ENCODE results near the gene CNTNAP1.
"Not testable (repeated sequence)": the region's sequence is repeated elsewhere in the genome, so short reads cannot be mapped to it uniquely, and the experiment has no call there.

Gene CNTNAP1

DNA sequence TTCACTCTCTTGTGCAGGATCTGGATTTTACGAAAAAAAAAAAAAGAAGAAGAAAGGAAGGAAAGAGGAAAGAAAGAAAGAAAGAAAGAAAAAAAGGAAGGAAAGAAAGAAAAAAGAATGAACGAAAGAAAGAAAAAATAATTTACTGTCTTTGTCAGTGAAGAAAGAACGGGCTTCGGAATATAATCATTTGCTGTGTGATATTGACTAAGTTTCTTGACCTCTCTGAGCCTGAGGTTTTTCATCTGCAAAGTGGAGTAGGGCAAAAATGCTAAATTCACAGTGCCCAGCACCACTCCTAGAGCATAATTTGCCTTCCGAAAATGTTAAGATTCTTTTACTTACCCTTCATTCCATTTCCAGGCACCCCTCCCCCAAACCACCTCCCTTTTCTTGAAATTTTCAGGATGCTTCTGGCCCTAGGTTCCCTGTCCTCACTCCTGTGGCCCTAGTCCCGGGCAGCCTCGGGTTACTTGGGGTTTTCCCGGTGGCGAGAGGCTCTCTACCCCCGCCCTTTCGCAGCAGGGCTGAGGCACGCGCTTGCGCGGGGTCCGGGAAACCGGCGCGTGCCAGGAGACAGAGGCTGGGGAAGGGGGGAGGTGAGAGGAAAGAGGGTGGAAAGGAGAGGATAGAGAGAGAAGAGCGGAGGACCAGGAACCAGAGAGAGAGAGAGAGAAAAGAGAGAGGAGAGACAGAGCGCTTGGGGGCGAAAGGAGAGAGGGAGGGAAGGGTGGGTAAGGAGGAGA is at the start of gene CNTNAP1:
Gene CNTNAP1, plus strand, starts transcription at position 556 of the 746 bp plus-strand sequence. CDS start 299 bp downstream, outside the sequence.
- peak; percentile 51 to 56 for DNase-seq (ENCODE audit: low read depth in 2 of 2)

DNA sequence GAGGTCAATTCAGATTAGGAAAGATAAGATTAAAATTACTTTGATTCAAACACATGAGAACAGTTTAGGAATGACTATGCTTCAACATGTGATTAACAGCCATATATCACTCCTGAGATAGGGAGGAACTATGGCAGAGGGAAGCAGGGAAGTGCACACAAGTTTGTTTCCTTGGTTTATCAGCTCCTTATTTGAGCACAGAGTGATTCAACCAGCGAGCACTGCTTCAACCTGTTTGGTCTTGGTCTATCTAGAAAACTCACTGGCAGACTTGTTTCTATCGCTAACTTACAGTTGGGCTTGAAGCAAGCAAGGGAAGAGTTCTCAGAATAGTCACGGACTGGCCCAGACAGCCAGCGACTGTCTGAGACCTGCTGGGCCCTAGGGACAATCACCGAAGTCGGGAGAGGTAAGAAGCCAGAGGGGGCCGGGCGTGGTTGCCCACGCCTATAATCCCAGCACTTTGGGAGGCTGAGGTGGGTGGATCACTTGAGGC is 49.3 kb upstream of the CNTNAP1 start:
- no peak for DNase-seq (ENCODE audit: low read depth in 2 of 2)

DNA sequence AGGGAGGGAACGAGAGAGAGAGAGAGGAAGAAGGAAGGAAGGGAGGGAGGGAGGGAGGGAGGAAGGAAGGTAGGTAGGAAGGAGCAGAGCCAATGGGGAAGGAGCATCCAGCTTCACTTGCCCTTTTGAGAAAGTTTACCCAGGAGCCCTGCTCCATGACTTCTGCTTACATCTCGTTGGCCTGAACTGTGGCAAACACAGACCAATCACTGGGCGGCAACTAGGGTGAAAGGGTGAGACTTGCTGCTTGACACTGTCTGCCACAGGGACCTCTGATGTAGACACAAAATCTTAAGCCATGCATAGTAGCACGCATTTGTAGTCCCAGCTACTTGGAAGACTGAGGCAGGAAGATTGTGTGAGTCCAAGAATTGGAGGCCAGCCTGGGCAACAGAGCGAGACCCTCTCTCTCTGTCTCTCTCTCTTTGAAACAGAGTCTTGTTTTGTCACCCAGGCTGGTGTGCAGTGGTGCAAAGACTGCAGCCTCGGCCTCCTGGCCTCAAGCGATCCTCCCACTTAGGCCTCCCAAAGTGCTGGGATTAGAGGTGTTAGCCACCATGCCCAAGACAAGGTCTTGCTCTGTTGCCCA is 42.7 kb upstream of the CNTNAP1 start:
- no peak for DNase-seq (ENCODE audit: low read depth in 2 of 2)

- no peak for DNase-seq (ENCODE audit: low read depth in 2 of 2)
Measured at GRCh38 chr17:42640121-42640520, 42.2 kb upstream of the CNTNAP1 start.

GRCh38 chr17:42642336-42642735 is 40.0 kb upstream of the CNTNAP1 start:
- no peak for DNase-seq (ENCODE audit: low read depth in 2 of 2)

DNA sequence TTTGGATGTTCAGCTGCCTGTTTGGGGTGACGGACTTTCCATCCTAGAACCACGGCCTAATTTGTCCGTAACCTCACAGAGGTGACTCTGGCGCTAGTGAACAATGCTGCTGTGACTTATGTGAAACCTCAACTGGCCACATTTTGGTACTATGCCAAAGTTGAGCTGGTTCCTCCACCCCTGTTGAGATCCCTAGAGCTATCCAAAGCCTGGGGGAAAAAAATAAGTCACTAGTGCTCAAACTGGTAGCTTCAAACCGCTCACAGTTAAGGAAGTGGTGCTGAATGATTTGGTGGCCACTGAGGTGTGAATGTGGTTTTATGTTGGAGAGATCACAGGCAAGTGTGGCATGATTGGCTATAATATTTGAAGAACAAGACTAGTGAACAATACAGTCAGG is 34.6 kb upstream of the CNTNAP1 start:
- DNase-seq (ENCODE audit: low read depth in 2 of 2): no peak

- no peak for DNase-seq (ENCODE audit: low read depth in 2 of 2)
Measured at GRCh38 chr17:42651392-42651791, 30.9 kb upstream of the CNTNAP1 start.

DNA sequence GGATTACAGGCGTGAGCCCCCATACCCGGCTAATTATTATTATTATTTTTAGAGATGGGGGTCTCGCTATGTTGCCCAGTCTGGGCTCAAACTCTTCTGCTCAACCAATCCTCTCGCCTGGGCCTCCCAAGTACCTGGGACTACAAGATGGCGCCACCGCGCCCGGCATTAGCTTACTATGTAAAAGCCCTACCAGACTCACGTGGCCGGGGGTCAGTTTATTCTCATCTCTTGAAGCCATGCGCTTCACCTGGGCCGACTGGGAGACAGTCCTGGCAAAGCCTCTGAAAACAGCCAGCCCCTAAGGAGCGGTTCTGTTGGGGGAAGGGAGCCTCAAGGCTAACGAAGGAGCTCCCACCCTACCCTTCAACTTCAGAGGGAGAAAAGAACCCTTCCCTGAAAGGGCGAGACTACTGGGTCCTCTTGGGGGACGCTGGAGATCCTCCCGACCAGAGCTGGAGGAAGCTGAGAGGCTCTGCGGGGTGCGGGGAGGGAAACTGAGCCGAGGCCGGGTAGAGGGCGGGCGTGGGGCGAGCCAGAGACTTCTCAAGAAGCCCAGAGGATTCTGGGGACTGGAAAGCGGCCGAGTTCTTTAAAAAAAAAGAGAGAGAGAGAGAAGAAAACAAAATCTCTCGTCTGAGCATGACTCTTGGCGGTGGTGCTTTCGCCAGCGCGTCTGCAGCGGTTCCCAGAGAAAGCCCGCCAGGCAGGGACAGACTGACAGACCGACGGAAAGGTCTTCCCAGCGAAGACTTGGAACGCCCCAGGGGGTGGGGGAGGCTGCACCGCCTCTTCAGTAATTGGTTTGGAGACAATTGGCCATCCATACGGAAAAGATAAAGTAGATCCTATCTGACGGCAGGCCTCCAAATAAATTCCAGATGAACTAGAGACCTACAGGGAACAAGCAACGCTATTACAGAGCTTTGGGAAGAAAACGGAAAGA is 28.9 kb upstream of the CNTNAP1 start:
- DNase-seq (ENCODE audit: low read depth in 2 of 2): peak; percentile 74 to 80

- DNase-seq (ENCODE audit: low read depth in 2 of 2): no peak
Measured at GRCh38 chr17:42655528-42655927, 26.8 kb upstream of the CNTNAP1 start.

DNA sequence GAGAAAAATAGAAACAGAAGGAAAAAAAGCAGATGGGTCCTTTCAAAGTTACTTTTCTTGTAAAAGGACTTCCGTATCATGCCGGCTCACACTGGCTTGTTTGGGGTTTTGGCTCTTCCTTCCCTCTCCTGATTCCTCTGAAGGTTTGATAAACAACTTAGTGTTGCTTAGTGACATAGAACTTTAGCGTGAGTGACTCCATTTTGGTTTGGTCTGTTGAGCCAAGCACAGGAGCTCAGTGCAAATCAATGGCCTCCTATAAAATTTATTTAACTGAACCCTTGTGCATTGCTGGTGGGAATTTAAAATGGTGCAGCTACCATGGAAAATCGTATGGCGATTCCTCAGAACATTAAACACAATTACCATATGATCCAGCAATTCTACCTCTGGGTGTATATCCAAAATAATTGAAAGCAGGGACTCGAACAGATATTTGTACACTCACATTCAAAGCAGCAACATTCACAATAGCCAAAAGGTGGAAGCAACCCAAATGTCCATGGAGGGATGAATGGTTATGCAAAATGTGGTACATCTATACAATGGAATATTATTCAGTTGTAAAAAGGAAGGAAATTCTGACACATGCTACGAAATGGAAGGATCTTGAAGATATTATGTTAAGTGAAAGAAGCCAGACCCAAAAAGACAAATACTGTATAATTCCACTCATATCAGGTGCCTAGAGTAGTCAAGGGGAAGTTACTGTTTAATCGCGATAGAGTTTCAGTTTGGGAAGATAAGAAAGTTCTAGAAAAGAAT is 24.3 kb upstream of the CNTNAP1 start:
- DNase-seq (ENCODE audit: low read depth in 2 of 2): no peak

GRCh38 chr17:42659079-42659931 is 23.0 kb upstream of the CNTNAP1 start, which contains the start of gene TUBG2:
Gene TUBG2 (plus strand): TSS chr17:42659284. CDS start chr17:42659504, 220 bp downstream.
- DNase-seq (ENCODE audit: low read depth in 2 of 2): peak; percentile 80 to 83

GRCh38 chr17:42659932-42660274 is 22.4 kb upstream of the CNTNAP1 start:
- DNase-seq (ENCODE audit: low read depth in 2 of 2): not testable (repeated sequence)

- DNase-seq (ENCODE audit: low read depth in 2 of 2): peak; percentile 51 to 62
Measured at GRCh38 chr17:42660692-42661345, 21.5 kb upstream of the CNTNAP1 start.

GRCh38 chr17:42665581-42666001 is 16.7 kb upstream of the CNTNAP1 start:
- DNase-seq (ENCODE audit: low read depth in 2 of 2): no peak

- DNase-seq (ENCODE audit: low read depth in 2 of 2): not testable (repeated sequence)
Measured at GRCh38 chr17:42666126-42666525, 16.2 kb upstream of the CNTNAP1 start.

GRCh38 chr17:42667088-42667951 is 15.0 kb upstream of the CNTNAP1 start:
- DNase-seq (ENCODE audit: low read depth in 2 of 2): no peak

DNA sequence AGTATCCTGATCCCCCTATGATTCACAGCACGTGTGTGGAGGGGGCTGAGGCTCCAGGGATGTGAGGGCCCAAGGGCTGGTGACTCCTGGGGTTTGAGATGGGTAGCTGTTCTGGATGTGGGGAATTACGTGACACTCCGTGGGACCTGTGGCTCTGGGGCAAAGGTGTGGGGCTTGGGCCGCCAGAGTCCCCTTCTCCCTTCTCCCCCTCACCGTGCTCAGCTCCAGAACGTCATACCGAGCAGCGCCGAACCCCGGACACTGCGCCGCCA is 12.7 kb upstream of the CNTNAP1 start:
- no peak for DNase-seq (ENCODE audit: low read depth in 2 of 2)

GRCh38 chr17:42669977-42670788 is 12.1 kb upstream of the CNTNAP1 start:
- DNase-seq (ENCODE audit: low read depth in 2 of 2): no peak

Measured in fibroblast of skin of left quadriceps (primary cell).